Neural progenitor cell (in vitro differentiated cells): ENCODE results near the gene SDK1. TPM values are rescaled to one million over a fixed set of nuclear protein-coding genes. Genes with fewer than 3 reads are reported as not detected.

ENCODE experiments used
- DNase-seq: peaks from one replicate; pipeline ENCODE4 v3.0.0-alpha.2; 2016; ENCODE audit warnings: low spot score
- H2AFZ ChIP-seq: fragments of 200-600 bp; sonication (generic); replicated peaks from 2 replicates; pipeline ENCODE4 v1.6.1; 2016; ENCODE audit warnings: antibody characterized with exemption
- H3F3A ChIP-seq: fragments of 200-600 bp; sonication (generic); 2 replicates; pipeline ENCODE4 v1.6.1; 2016; ENCODE audit warnings: antibody characterized with exemption, low read depth
- H3K27ac ChIP-seq: fragments of 200-600 bp; sonication (generic); 2 replicates; pipeline ENCODE4 v1.5.1; 2016; ENCODE audit warnings: mild to moderate bottlenecking
- H3K27me3 ChIP-seq: fragments of 200-600 bp; sonication (generic); 2 replicates; pipeline ENCODE4 v1.6.1; 2016; ENCODE audit warnings: mild to moderate bottlenecking, moderate library complexity
- H3K36me3 ChIP-seq: fragments of 200-600 bp; sonication (generic); 2 replicates; pipeline ENCODE4 v1.5.1; 2016
- H3K4me1 ChIP-seq: fragments of 200-600 bp; sonication (generic); 2 replicates; pipeline ENCODE4 v1.6.1; 2016; ENCODE audit warnings: mixed run types
- H3K4me2 ChIP-seq: fragments of 200-600 bp; sonication (generic); 2 replicates; pipeline ENCODE4 v1.6.1; 2016
- H3K4me3 ChIP-seq: fragments of 200-600 bp; sonication (generic); 2 replicates; pipeline ENCODE4 v1.5.1; 2016
- H3K79me2 ChIP-seq: fragments of 200-600 bp; sonication (generic); 2 replicates; pipeline ENCODE4 v1.6.1; 2016; ENCODE audit warnings: low read depth
- H3K9ac ChIP-seq: fragments of 200-600 bp; sonication (generic); 2 replicates; pipeline ENCODE4 v1.6.1; 2016
- H3K9me3 ChIP-seq: fragments of 200-600 bp; sonication (generic); 2 replicates; pipeline ENCODE4 v1.5.1; 2016; ENCODE audit warnings: low read depth
- H4K20me1 ChIP-seq: fragments of 200-600 bp; sonication (generic); 2 replicates; pipeline ENCODE4 v1.6.1; 2016; ENCODE audit warnings: low read depth
- H3K27ac Mint-ChIP-seq: 3 replicates; pipeline ENCODE4 v1.8.0; 2021; ENCODE audit warnings: mixed read lengths
- H3K27me3 Mint-ChIP-seq: 2 replicates; pipeline ENCODE4 v1.8.0; 2022; ENCODE audit warnings: low read depth, mild to moderate bottlenecking, inconsistent platforms, moderate library complexity, mixed read lengths; ENCODE audit not compliant: insufficient read depth
- H3K36me3 Mint-ChIP-seq: 3 replicates; pipeline ENCODE4 v1.8.0; 2021; ENCODE audit warnings: mixed read lengths
- H3K4me1 Mint-ChIP-seq: 3 replicates; pipeline ENCODE4 v1.8.0; 2021; ENCODE audit warnings: mixed read lengths
- H3K4me3 Mint-ChIP-seq: 3 replicates; pipeline ENCODE4 v1.8.0; 2021; ENCODE audit warnings: mild to moderate bottlenecking, moderate library complexity, mixed read lengths
- H3K9me3 Mint-ChIP-seq: 3 replicates; pipeline ENCODE4 v1.8.0; 2020; ENCODE audit warnings: mixed read lengths
- EZH2 ChIP-seq: fragments of 200-600 bp; sonication (generic); IDR thresholded peaks from 2 replicates; pipeline ENCODE4 v1.6.1; 2017; ENCODE audit warnings: antibody characterized with exemption, mild to moderate bottlenecking, moderate library complexity
- EZH2phosphoT487 ChIP-seq: fragments of 200-600 bp; sonication (generic); IDR thresholded peaks from 2 replicates; pipeline ENCODE4 v1.6.1; 2017; ENCODE audit warnings: antibody characterized with exemption
- total RNA-seq: library from RNA; depleted of rRNA; stranded (reverse); fragments of >200 nt; gene quantifications from 2 replicates; pipeline ENCODE4 v1.2.3, GENCODE V29; 2015; ENCODE audit warnings: low replicate concordance
- TF ChIP-seq, protein P1 (sequence below): fragments of 200-600 bp; sonication (generic); IDR thresholded peaks from 2 replicates; pipeline ENCODE4 v1.5.1; 2017; ENCODE audit warnings: antibody characterized with exemption, mild to moderate bottlenecking

Gene SDK1
- total RNA-seq, 1 donor from 2014 or later = 4.9 TPM

GRCh38 chr7:4006687-4007086 lies 705.6 kb downstream of the SDK1 start:
- H3K4me1 ChIP-seq = peaks cover 55% of the 10 kb centered on the region
- H3K36me3 ChIP-seq = no peaks in the 10 kb centered on the region
- Mint-ChIP-seq H3K36me3 (peaks cover 7% of the 10 kb centered on the region), H3K9me3 (peaks cover 1% of the 10 kb centered on the region), H3K4me1 (peaks cover 34% of the 10 kb centered on the region), H3K27ac (no peak overlapping the region), H3K27me3 (peaks cover 4% of the 10 kb centered on the region), H3K4me3 (no peak overlapping the region)
- H3K4me2 ChIP-seq = no peak overlapping the region
- no peaks in the 10 kb centered on the region for H4K20me1 ChIP-seq
- no peaks in the 10 kb centered on the region for H3K9me3 ChIP-seq
- TF ChIP-seq EZH2 = no peak
- TF ChIP-seq, protein P1, sequence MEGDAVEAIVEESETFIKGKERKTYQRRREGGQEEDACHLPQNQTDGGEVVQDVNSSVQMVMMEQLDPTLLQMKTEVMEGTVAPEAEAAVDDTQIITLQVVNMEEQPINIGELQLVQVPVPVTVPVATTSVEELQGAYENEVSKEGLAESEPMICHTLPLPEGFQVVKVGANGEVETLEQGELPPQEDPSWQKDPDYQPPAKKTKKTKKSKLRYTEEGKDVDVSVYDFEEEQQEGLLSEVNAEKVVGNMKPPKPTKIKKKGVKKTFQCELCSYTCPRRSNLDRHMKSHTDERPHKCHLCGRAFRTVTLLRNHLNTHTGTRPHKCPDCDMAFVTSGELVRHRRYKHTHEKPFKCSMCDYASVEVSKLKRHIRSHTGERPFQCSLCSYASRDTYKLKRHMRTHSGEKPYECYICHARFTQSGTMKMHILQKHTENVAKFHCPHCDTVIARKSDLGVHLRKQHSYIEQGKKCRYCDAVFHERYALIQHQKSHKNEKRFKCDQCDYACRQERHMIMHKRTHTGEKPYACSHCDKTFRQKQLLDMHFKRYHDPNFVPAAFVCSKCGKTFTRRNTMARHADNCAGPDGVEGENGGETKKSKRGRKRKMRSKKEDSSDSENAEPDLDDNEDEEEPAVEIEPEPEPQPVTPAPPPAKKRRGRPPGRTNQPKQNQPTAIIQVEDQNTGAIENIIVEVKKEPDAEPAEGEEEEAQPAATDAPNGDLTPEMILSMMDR = no peak
- TF ChIP-seq EZH2phosphoT487 = no peak
- peak; percentile 44 for DNase-seq
- peaks cover 24% of the 10 kb centered on the region for H3F3A ChIP-seq
- peak overlapping the region; percentile 53 for H2AFZ ChIP-seq
- H3K27ac ChIP-seq = peak overlapping the region; percentile 15
- H3K4me3 ChIP-seq = no peak overlapping the region
- no peak overlapping the region for H3K9ac ChIP-seq
- no peaks in the 10 kb centered on the region for H3K79me2 ChIP-seq
- no peaks in the 10 kb centered on the region for H3K27me3 ChIP-seq

DNA sequence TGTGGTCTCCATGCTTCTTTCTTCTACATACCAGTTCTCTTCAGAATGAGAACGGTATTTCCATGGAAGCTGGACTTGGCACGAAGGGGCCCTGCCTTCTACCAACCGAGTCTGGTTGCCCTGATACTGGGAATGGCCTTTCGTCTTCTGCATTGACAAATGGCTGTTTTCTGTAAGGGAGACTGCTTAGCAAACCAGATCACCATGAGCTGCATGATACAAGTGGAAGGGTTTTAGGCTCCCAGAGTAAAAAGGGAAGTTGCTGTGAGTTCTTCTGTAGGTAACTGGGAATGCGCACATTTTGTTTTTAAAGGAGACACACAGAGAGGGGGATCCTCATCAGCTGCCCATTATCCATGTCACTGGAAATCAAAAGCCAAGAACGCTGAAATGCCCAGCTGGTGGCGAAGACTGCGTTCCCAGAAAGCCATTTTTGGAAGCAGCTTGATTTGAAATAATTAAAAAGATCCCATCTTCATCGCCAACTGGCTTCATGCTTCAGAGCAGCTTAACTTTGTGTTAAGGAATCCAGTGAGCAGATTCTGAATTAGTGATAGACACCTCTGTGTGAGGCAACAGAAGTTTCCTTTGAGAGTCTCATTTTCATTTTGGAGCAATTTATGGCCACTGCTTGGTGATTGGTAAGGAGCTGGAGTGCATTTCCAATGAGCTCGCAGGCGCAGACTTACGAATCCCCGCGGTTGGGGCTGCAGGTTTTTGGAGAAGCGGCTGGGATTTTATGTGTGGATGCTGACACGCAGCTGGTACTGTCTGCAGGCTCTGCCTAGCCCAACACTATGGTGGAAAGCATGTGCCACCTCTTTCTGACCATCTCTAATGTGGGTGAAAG lies 708.4 kb downstream of the SDK1 start:
- H3K9ac ChIP-seq = no peak overlapping the region
- no peak overlapping the region for H2AFZ ChIP-seq
- no peak for DNase-seq
- H3K27ac ChIP-seq = no peak overlapping the region
- H3K36me3 ChIP-seq = no peaks in the 10 kb centered on the region
- TF ChIP-seq EZH2phosphoT487 (no peak), EZH2 (no peak)
- TF ChIP-seq, protein P1 = no peak
- peaks cover 68% of the 10 kb centered on the region for H3K4me1 ChIP-seq
- peak overlapping the region; percentile 8 for H3K4me2 ChIP-seq
- H4K20me1 ChIP-seq = no peaks in the 10 kb centered on the region
- no peaks in the 10 kb centered on the region for H3K79me2 ChIP-seq
- peaks cover 1% of the 10 kb centered on the region for H3K9me3 Mint-ChIP-seq
- no peak overlapping the region for H3K27ac Mint-ChIP-seq
- H3K27me3 Mint-ChIP-seq = peaks cover 4% of the 10 kb centered on the region
- no peaks in the 10 kb centered on the region for H3K9me3 ChIP-seq
- H3K4me1 Mint-ChIP-seq = peaks cover 46% of the 10 kb centered on the region
- H3K4me3 Mint-ChIP-seq = no peak overlapping the region
- no peak overlapping the region for H3K4me3 ChIP-seq
- H3F3A ChIP-seq = peaks cover 20% of the 10 kb centered on the region
- H3K36me3 Mint-ChIP-seq = peaks cover 11% of the 10 kb centered on the region
- no peaks in the 10 kb centered on the region for H3K27me3 ChIP-seq

DNA sequence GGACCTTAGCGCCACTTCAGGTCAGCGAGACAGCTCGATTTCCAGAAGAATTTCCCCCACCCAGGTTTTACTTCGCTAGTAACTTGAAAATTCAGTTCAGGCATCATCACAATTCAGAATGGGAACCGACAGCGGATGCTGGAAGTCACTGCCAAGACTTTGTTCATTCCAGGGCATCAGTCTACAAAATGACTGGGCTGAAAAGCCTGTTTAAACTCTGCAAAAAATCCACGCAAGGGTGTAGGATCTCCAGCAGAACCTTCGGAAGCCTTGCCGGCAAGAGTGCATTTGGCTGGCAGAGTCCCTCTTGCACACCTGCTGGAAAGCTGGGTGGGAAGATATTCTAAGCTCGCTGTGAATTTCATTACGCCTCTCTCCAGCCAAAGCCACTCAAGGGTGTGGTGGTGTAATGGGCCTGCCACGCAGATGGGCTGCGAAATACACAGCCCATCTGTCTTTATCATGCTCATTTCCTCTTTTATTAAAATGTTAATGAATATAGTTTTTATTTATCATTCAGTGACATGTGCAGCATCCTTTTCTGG lies 709.1 kb downstream of the SDK1 start:
- peaks cover 20% of the 10 kb centered on the region for H3F3A ChIP-seq

More for the DNA sequence above, 709.1 kb downstream of the SDK1 start:
- Histone ChIP-seq H3K79me2 (no peaks in the 10 kb centered on the region), H3K4me1 (peaks cover 71% of the 10 kb centered on the region), H4K20me1 (no peaks in the 10 kb centered on the region), H2AFZ (no peak overlapping the region), H3K9ac (no peak overlapping the region), H3K27ac (no peak overlapping the region), H3K4me2 (no peak overlapping the region), H3K4me3 (no peak overlapping the region), H3K27me3 (no peaks in the 10 kb centered on the region), H3K36me3 (no peaks in the 10 kb centered on the region), H3K9me3 (no peaks in the 10 kb centered on the region)
- Mint-ChIP-seq H3K36me3 (peaks cover 11% of the 10 kb centered on the region), H3K27me3 (peaks cover 4% of the 10 kb centered on the region), H3K27ac (no peak overlapping the region), H3K4me3 (no peak overlapping the region), H3K4me1 (peaks cover 52% of the 10 kb centered on the region), H3K9me3 (peaks cover 1% of the 10 kb centered on the region)
- DNase-seq = no peak
- TF ChIP-seq EZH2 = no peak
- no peak for TF ChIP-seq EZH2phosphoT487
- TF ChIP-seq, protein P1 = no peak
